HAP-1 (cell line): ENCODE measurements around the gene ELP4.
A peak's percentile ranks its signal among the peaks of the same experiment; 100 is the strongest.
"Not testable (repeated sequence)": the region's sequence is repeated elsewhere in the genome, so short reads cannot be mapped to it uniquely, and the experiment has no call there.

Experiments
- DNase-seq, 2 experiments: peaks; one replicate each; pipeline ENCODE4 v3.0.0-alpha.2; 2016 to 2020; ENCODE audit warnings: low spot score in 2 of 2
- H3K27me3 ChIP-seq: fragments of 250-450 bp; sonication (Bioruptor Pico); 2 replicates; pipeline ENCODE4 v1.5.1; 2020; ENCODE audit warnings: low read depth, mild to moderate bottlenecking, moderate library complexity
- H3K36me3 ChIP-seq: fragments of 250-450 bp; sonication (Bioruptor Pico); replicated peaks from 2 replicates; pipeline ENCODE4 v1.5.1; 2020; ENCODE audit warnings: mild to moderate bottlenecking
- H3K4me1 ChIP-seq: fragments of 250-450 bp; sonication (Bioruptor Pico); 2 replicates; pipeline ENCODE4 v1.5.1; 2020; ENCODE audit warnings: mild to moderate bottlenecking
- H3K4me3 ChIP-seq: fragments of 250-450 bp; sonication (Bioruptor Pico); 2 replicates; pipeline ENCODE4 v1.5.1; 2020; ENCODE audit warnings: mild to moderate bottlenecking, moderate library complexity
- H3K9me3 ChIP-seq: fragments of 250-450 bp; sonication (Bioruptor Pico); 2 replicates; pipeline ENCODE4 v1.5.1; 2020; ENCODE audit warnings: mild to moderate bottlenecking, moderate library complexity
- in situ Hi-C: fragments of 300-500 bp; cut with MboI; formaldehyde crosslinking; loops from 3 replicates; pipeline ENCODE4 v1.14.3; 2020; ENCODE audit warnings: low sequenced_read_pairs, inconsistent platforms, mixed read lengths

The ELP4 gene, protein sequence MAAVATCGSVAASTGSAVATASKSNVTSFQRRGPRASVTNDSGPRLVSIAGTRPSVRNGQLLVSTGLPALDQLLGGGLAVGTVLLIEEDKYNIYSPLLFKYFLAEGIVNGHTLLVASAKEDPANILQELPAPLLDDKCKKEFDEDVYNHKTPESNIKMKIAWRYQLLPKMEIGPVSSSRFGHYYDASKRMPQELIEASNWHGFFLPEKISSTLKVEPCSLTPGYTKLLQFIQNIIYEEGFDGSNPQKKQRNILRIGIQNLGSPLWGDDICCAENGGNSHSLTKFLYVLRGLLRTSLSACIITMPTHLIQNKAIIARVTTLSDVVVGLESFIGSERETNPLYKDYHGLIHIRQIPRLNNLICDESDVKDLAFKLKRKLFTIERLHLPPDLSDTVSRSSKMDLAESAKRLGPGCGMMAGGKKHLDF

DNA sequence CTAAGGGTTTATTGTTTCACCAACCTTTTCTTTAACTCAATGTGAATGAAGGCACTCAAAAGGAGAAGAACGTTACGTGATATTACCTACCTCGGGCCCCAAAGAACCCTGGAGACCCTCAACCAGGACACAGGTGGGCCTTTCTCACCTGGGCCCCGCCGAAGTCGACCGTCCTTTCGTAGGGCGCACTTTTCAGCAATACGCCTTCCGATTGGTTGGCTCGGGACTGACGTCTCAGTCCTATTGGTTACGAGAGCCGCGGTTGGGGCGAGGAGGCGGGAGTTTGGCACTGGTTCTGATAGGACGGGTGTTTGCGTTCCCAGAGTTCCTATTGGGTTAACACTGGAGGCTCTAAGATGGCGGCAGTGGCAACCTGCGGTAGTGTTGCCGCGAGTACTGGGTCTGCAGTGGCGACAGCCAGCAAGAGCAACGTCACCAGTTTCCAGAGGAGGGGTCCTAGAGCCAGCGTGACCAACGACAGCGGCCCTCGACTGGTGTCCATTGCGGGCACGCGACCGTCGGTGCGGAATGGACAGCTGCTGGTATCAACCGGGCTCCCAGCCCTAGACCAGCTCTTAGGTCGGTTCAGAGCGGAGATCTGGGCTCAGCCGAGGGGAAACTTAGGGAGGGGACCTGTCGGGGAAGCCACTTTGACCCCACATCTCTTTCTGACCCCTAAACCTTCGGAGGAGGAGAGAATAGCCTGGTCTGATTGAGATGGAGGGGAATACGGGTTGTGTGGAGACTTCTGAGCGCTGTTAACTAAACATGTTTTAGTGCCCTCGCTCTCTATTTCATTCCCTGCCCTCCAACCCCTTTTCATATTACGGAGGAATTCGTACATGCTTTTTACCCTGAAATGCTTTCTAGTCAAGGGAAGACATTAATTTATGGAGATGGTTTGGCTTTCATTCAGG lies at the start of gene ELP4, which contains the start of gene IMMP1L:
Gene ELP4, plus strand, starts transcription at position 339 of the 917 bp plus-strand sequence. Its CDS starts 18 bp downstream, at position 357.
Gene IMMP1L, minus strand, starts transcription at position 194 of the 917 bp plus-strand sequence. CDS start 46,346 bp downstream, outside the sequence.
- Histone ChIP-seq H3K4me1 (peaks cover 18% of the 10 kb centered on the region), H3K9me3 (no peaks in the 10 kb centered on the region), H3K27me3 (no peaks in the 10 kb centered on the region), H3K4me3 (peak within 1 kb of the TSS; percentile 76), H3K36me3 (no peaks in the 10 kb centered on the region; the same call in 1 of the 2 replicates)
- peak; percentile 96 for DNase-seq
- in situ Hi-C loops, result no loop called here

DNA sequence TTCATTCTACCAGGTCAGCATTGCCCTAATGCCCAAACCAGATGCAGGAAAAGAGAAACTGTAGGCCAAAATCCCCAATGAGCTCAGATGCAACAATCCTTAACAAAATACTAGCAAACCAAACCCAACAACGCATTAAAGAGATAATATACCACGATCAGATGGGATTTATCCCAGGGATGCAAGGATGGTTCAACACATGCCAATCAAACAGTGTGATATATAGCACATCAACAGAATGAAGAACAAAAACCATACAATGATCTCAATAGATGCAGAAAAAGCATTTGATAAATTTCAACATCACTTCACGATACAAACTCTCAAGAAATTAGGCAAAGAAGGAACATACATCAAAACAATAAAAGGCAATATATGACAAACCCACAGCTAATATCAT lies 45.1 kb upstream of the ELP4 start:
- no peaks in the 10 kb centered on the region for H3K4me1 ChIP-seq
- H3K27me3 ChIP-seq, result no peaks in the 10 kb centered on the region
- in situ Hi-C loops, result no loop called here
- H3K36me3 ChIP-seq, result no peaks in the 10 kb centered on the region; the same call in 1 of the 2 replicates
- no peak for DNase-seq
- no peak overlapping the region for H3K4me3 ChIP-seq
- H3K9me3 ChIP-seq, result peaks cover 7% of the 10 kb centered on the region

DNA sequence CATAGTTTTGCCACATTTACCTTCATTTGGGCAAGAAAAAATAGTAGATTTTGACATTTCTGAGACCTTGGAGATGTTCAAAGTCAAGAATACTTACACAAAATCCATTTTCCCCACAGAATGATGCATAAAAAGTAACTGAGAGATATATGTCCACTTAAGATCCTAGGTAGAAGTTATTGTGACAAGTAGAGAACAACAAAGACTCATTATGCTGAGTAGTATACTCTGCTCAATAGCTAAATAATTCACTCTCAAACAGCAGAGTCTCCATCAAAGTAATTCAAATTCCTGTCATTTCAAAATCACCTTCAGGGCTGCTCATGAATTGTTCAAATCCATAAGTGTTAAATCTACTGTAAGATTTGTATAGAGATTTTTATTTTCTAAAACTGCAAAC lies 35.5 kb upstream of the ELP4 start:
- in situ Hi-C loops, result no loop called here
- peaks cover 2% of the 10 kb centered on the region; the same call in 1 of the 2 replicates for H3K27me3 ChIP-seq
- DNase-seq, result no peak
- peaks cover 14% of the 10 kb centered on the region for H3K4me1 ChIP-seq
- no peaks in the 10 kb centered on the region for H3K9me3 ChIP-seq
- H3K4me3 ChIP-seq, result no peak overlapping the region
- no peaks in the 10 kb centered on the region for H3K36me3 ChIP-seq

DNA sequence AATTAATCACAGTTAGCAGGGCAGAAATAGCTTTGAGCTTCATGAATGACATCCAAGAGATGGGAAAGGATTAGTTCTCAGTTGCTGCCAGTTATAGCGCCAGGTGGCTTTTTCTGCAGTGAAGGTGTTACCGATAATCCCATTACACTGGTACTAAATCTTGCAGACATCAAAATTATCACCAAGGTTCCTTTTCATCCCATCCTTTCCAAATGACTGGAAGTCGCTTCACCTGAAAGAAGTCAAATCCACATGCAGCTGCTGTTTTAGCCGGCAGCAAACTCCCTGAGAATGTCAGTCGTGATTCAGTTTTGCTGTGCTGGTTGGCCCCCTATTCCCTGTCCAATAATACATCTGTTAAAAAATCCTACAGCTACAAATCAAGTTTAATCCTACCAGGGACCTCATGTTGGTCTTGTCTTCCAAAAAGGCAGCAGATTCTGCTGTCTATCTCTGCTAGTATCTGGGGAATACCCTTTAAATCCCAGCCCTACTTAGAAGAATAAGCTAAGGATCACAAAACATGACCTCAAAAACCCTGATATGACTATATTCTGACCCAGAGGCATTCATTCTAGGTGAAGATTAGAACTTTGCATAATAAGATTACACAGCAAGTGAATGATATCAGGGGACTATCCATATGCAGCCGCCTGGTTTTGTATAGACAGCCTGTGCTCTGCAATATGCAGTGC lies 31.9 kb upstream of the ELP4 start:
- DNase-seq, result peak; percentile 25 to 64
- Histone ChIP-seq H3K9me3 (no peaks in the 10 kb centered on the region), H3K27me3 (peaks cover 10% of the 10 kb centered on the region; the same call in 1 of the 2 replicates), H3K36me3 (no peaks in the 10 kb centered on the region), H3K4me3 (no peak overlapping the region), H3K4me1 (peaks cover 24% of the 10 kb centered on the region)
- in situ Hi-C loops, result no loop called here

DNA sequence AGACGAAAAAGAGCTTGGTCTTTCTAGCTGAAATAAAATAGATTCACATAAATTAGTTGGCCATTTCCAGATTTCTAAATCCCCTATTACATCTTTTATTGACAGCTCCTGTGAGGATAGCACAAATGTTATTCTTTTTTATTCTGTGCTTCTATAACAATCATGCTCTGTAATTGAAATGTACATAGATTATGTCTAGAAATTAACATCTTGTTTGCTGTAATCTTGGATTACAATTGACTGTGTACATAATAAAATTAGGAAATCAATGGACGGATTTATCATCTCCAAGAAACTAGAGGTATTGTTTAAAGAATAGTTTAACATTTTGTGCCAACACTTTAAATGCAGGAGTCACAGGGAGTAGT lies 31.4 kb upstream of the ELP4 start:
- Histone ChIP-seq H3K27me3 (peaks cover 10% of the 10 kb centered on the region; the same call in 1 of the 2 replicates), H3K4me1 (peaks cover 24% of the 10 kb centered on the region), H3K36me3 (no peaks in the 10 kb centered on the region), H3K9me3 (no peaks in the 10 kb centered on the region), H3K4me3 (no peak overlapping the region)
- peak in 1 of 2 experiments; percentile 88 for DNase-seq
- in situ Hi-C loops, result no loop called here

DNA sequence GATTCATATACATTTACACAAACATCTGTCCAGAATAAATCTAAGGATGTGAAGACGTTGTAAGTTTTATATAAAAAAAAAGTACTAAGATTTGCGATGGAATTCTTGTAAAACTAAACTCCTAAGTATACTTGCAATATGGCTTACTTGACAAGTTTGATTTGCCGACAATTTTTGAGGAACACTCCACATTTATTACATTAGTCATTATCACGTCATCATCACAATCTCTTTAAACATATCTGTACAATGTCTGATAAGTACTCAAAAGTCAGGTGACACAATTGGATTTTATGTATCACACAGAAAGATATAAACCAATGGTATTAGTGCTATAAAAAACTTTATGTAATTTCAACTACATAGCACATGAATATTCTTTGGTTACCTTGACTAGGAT lies 30.5 kb upstream of the ELP4 start:
- Histone ChIP-seq H3K27me3 (peaks cover 10% of the 10 kb centered on the region; the same call in 1 of the 2 replicates), H3K9me3 (no peaks in the 10 kb centered on the region), H3K36me3 (no peaks in the 10 kb centered on the region), H3K4me1 (peaks cover 24% of the 10 kb centered on the region), H3K4me3 (no peak overlapping the region)
- in situ Hi-C loops, result no loop called here
- no peak for DNase-seq

DNA sequence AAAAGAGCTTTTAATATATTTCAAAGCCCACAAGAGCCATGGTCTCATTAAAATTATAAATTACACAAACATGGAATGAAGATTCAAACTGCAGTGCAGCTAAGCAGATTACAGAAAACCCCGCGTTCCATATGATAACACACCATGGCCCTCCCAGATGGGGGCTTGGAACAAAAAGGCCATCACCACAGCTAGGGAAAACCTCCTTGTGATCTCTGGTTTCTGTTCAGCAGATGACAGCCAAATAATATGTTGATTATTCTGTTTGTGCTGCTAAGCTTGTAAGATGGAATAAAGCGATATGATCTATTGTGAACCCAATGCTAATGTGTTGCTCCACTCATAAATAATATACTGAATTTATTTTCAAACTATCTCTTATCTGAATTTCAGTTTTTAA lies 28.6 kb upstream of the ELP4 start:
- Histone ChIP-seq H3K27me3 (peaks cover 10% of the 10 kb centered on the region; the same call in 1 of the 2 replicates), H3K4me1 (peaks cover 24% of the 10 kb centered on the region), H3K36me3 (no peaks in the 10 kb centered on the region), H3K9me3 (no peaks in the 10 kb centered on the region), H3K4me3 (no peak overlapping the region)
- in situ Hi-C loops, result loop anchor here (10.0 kb wide), 1 partner anchor 394 kb away; no protein-coding TSS in a partner anchor
- peak; percentile 44 to 48 for DNase-seq

DNA sequence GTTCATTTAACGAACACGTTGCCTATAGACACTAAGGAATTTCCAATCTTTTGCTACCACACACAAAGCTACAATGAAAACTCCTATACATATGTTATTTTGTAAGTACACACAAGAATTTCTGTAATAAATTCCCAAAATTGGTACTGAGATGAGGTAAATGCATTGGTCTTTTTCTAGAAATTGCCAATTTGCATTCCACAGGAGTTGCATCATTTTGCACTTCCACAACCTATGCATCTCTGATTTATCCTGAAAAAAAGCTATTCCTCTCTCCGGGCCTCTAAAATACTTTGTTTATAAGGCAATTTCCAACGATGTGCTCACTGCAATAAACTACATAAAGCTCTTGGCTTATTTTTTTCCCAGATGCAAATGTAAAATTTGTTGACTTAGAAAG lies 25.1 kb upstream of the ELP4 start:
- in situ Hi-C loops, result loop anchor here (10.0 kb wide), 1 partner anchor 390 kb away; no protein-coding TSS in a partner anchor
- Histone ChIP-seq H3K27me3 (peaks cover 4% of the 10 kb centered on the region; the same call in 1 of the 2 replicates), H3K4me1 (peaks cover 10% of the 10 kb centered on the region), H3K36me3 (no peaks in the 10 kb centered on the region), H3K4me3 (no peak overlapping the region), H3K9me3 (no peaks in the 10 kb centered on the region)
- no peak for DNase-seq

DNA sequence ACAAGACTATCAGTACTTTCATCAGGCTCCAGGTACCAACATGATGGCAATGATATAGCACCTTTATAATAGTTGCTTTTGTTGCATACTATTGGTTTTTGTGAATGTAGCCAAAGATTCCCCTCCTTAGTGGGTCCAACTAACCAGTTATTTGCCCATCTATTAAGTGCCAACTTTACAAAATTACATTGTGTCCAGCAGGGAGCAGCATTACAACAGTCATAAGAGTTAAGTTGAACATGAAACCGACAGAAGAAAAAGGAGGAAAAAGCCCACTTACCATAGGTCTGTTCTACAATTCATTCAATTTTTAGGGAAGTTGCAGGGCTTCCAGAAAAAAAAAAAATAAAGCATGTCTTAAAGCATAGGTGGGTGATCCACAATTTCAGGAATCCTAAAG lies 21.7 kb upstream of the ELP4 start:
- DNase-seq, result peak; percentile 32 to 49
- in situ Hi-C loops, result loop anchor here (10.0 kb wide), 1 partner anchor 387 kb away; no protein-coding TSS in a partner anchor
- Histone ChIP-seq H3K4me3 (no peak overlapping the region), H3K36me3 (no peaks in the 10 kb centered on the region), H3K27me3 (no peaks in the 10 kb centered on the region), H3K4me1 (peaks cover 8% of the 10 kb centered on the region), H3K9me3 (no peaks in the 10 kb centered on the region)

DNA sequence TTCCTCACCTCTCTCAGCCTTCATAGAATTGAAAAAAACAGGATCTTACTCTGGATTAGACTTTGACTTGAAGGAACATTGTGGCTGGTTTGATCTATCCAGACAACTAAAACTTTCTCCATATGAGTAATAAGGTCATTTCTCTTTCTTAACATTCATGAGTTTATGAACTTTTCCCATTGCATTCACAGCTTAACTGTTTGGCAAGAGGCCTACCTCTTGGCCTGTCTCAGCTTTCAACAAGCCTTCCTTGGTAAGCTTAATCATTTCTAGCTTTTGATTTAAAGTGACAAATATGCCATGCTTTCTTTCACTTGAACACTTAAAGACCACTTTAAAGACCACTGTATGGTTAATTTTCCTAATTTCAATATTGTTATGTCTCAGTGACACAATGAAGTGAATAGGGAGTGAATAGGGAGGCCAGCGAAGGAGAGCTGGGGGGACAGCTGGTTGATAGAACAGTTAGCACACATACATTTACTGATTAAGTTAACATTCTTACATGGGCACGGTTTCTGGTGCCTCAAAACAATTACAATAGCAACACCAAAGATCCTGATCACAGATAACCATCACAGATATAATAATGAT lies 17.1 kb upstream of the ELP4 start:
- no peak overlapping the region for H3K4me3 ChIP-seq
- DNase-seq, result no peak
- H3K27me3 ChIP-seq, result no peaks in the 10 kb centered on the region
- no peaks in the 10 kb centered on the region for H3K9me3 ChIP-seq
- in situ Hi-C loops, result no loop called here
- no peaks in the 10 kb centered on the region for H3K36me3 ChIP-seq
- H3K4me1 ChIP-seq, result peaks cover 8% of the 10 kb centered on the region

DNA sequence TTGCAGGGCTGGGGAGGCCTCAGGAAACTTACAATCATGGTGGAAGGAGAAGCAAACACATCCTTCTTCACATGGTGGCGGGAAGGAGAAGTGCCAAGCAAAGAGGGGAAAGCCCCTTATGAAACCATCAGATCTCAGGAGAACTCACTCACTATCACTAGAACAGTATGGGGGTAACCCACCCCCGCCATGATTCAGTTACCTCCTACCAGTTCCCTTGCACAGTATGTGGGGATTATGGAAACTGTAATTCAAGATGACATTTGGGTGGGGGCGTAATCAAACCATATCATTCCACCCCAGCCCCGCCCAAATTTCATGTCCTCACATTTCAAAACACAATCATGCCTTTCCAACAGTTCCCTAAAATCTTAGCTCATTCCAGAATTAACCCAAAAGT lies 16.3 kb upstream of the ELP4 start:
- Histone ChIP-seq H3K36me3 (no peaks in the 10 kb centered on the region), H3K4me1 (peaks cover 8% of the 10 kb centered on the region), H3K9me3 (no peaks in the 10 kb centered on the region), H3K27me3 (no peaks in the 10 kb centered on the region), H3K4me3 (no peak overlapping the region)
- in situ Hi-C loops, result no loop called here
- no peak for DNase-seq

DNA sequence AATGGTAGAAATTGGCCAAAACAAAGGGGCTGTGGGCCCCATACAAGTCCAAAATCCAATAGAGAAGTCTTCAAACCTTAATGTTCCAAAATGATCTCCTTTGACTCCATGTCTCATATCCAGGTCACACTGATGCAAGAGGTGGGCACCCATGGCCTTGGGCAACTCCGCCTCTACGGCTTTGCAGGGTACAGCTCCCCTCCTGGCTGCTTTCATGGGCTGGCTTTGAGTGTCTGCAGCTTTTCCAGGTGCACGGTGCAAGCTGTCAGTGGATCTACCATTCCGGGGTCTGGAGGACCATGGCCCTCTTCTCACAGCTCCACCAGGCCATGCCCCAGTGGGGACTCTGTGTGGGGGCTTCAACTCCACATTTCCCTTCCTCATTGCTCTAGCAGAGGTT lies 15.8 kb upstream of the ELP4 start:
- H3K4me3 ChIP-seq, H3K27me3 ChIP-seq, DNase-seq, in situ Hi-C loops, H3K9me3 ChIP-seq, H3K36me3 ChIP-seq: not testable (repeated sequence)
- peaks cover 11% of the 10 kb centered on the region for H3K4me1 ChIP-seq
